GM03348 (cell line): ENCODE data around the gene PASK.

Experiments used
- DNase-seq: peaks from one replicate; pipeline ENCODE4 v3.0.0; 2012; ENCODE audit warnings: low spot score

Gene PASK

GRCh38 chr2:241147336-241147735 lies 1.9 kb downstream of the PASK start:
- DNase-seq, result no peak

DNA sequence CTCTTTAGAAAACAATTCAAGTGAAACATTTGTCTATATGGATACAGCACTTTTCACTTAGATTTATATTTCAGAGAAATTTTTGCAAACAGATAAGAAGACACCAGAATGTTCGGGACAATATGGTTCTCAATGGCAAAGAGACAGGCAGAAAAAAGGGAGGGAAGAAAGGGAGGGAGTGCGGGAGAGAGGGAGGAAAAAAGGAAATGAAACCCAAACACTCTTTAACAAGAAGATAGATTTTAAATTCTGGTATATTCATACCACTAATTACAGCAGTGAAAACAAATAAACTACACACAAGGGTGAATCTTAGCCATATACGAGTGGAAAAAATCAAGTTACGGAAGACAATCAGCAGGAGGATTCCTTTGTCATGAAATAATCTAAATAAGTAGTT lies 3.0 kb downstream of the PASK start:
- DNase-seq, result no peak

- DNase-seq, result no peak
Observed at GRCh38 chr2:241142593-241142992, 6.7 kb downstream of the PASK start.

DNA sequence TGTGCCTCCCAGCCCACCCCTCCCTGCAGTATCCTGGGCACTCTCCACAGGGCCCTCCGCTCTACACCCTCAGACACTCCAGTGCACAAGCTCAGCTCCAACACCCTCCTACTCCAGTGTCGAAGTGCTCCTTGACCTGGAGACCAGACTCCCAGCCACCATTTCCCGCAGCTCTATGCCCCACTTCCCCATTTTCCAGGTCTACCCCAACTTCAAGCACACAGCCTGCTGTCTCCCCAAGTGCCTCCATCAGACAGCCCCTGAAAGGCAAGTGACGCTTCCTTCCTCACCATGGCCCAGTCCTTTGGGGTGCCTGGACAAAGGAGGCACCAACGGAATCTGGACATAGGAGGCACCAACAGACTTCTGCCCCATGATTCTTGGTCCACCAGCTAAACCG lies 7.2 kb downstream of the PASK start:
- DNase-seq, result no peak

- no peak for DNase-seq
Observed at GRCh38 chr2:241141214-241141770, 8.0 kb downstream of the PASK start.

- DNase-seq, result no peak
Observed at GRCh38 chr2:241140445-241140840, 8.8 kb downstream of the PASK start.

- no peak for DNase-seq
Observed at GRCh38 chr2:241139531-241140444, 9.5 kb downstream of the PASK start.

- DNase-seq, result no peak
Observed at GRCh38 chr2:241138471-241138870, 10.8 kb downstream of the PASK start.

- no peak for DNase-seq
Observed at GRCh38 chr2:241137276-241138190, 11.7 kb downstream of the PASK start.

GRCh38 chr2:241136661-241137260 lies 12.5 kb downstream of the PASK start:
- no peak for DNase-seq

GRCh38 chr2:241136191-241136590 lies 13.1 kb downstream of the PASK start:
- no peak for DNase-seq

DNA sequence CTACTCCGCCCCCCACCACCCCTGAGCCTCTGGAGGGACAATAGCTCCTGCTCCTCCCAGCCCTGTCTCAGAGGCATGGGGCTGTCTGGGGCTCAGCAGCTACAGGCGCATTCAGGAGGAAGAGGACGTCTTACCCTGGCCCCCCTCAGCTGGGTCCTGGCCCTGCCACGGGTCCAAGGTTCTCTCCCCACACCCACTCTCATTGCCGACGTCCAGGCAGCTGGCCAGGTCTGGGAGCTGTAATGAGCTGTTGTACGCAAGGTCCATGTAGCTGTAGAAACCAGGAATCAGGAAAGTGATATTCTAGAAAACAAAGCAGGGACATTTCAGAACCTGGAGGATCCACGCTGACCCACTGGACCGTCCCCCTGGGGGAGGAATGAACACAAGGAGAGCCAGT lies 13.5 kb downstream of the PASK start:
- no peak for DNase-seq

GRCh38 chr2:241134711-241135110 lies 14.6 kb downstream of the PASK start:
- DNase-seq, result no peak

DNA sequence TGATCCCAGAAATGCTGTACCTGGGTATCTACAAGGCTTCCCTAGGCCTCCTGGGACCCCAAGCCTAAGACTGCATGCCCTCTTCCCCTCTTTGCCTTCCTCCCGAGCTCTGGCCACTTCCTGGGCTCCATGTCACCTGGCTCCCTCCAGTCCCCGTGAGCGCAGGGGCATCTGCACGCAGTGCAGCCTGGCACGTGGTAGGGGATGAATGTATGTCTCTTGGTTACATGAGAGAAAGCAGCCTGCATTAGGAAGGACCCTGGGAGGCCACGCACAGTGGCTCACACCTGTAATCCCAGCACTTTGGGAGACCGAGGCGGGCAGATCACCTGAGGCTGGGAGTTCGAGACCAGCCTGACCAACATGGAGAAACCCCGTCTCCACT lies 15.8 kb downstream of the PASK start:
- DNase-seq, result no peak

GRCh38 chr2:241132538-241133435 lies 16.5 kb downstream of the PASK start:
- DNase-seq, result no peak

- DNase-seq, result no peak
Observed at GRCh38 chr2:241131531-241131930, 17.7 kb downstream of the PASK start.

GRCh38 chr2:241130316-241130715 lies 19.0 kb downstream of the PASK start:
- DNase-seq, result no peak

DNA sequence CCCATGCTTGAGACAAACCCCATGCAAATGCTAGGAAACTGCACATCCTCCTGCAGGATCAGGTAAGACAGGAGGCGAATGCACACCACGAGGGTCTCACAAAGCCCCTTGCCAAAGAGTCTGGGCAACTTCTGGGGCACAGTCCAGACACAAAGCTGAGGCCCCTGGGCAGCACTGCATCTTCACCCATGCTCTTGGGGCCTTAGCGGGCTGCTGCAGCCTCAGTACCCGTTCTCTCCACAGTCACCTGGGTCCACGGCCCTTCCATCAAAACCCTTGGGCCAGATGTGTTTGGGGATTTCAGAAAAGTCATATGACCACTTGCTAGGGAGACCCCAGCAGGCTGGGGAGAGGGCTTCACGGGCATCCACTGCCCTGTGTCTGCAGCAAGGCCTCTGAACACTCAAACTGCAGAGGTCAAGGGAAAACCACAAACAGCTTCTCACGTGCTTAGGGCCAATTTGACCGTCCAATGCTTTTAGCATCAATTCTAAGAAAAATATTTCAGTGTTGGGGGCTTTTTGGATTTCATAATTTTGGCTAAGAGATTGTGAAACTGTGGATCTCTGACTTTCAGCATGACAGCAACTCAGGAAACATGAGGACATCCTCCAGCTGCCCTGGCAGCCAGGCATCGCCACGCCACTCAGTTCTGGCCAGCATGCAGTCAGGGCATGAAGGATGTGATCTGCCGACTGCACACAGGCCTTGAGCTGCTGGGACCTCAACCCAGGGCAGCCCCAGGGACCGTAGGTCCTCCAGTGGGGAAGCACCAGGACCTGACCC lies 20.0 kb downstream of the PASK start:
- DNase-seq, result no peak

GRCh38 chr2:241128266-241128665 lies 21.0 kb downstream of the PASK start:
- no peak for DNase-seq

DNA sequence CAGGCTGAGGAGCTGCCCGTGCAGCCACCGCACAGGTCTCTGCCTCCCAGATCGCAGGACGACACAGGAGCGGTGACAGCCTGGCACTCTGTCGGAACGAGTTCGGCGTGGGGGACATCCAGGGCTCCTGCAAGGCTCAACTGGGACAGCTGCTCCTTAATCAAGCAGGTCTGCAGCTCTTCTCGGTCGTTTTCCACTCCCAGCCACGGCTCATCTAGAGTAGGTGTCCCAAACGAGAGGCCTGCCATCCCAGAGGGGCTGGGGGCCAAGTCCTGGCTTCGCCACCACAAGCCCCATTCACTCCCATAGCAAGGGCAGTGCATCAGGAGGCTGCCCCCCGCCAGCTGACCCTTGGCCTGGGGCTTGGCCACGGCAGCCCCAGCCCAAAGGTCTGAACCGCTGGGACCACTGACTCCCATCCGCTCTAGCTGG lies 22.5 kb downstream of the PASK start:
- no peak for DNase-seq
